Caco-2 (cell line): Measurements from ENCODE around the gene RALGAPB. TPM values are rescaled to one million over a fixed set of nuclear protein-coding genes. Genes with fewer than 3 reads are reported as not detected.
A peak's percentile ranks its signal among the peaks of the same experiment; 100 is the strongest.
"Not testable (repeated sequence)": the region's sequence is repeated elsewhere in the genome, so short reads cannot be mapped to it uniquely, and the experiment has no call there.

ENCODE experiments used
- BruUV-seq: library from RNA; stranded (reverse); fragments of 400-500 nt; replicated peaks from 2 replicates; lab custom pipeline; 2021; lab: Mats Ljungman, UMichigan
- CTCF ChIA-PET: fragments of 300-600 bp; sonication (Branson Sonifier 250); formaldehyde crosslinking; loops from one replicate; lab custom pipeline; 2022; ENCODE audit warnings: antibody characterized with exemption; lab: Charles Lee
- POLR2A ChIA-PET: fragments of 300-600 bp; sonication (Branson Sonifier 250); formaldehyde crosslinking; loops from one replicate; lab custom pipeline; 2022; ENCODE audit warnings: antibody characterized with exemption; lab: Charles Lee
- DNase-seq, 2 experiments: peaks; one replicate each; pipeline versions ENCODE4 v3.0.0 to v3.0.0-alpha.2; 2020 to 2022
- H3K27me3 ChIP-seq: replicated peaks from 2 replicates; pipeline ENCODE4 v1.6.0; 2011; ENCODE audit warnings: low read length; ENCODE audit not compliant: control insufficient read depth, insufficient read depth
- H3K36me3 ChIP-seq: 2 replicates; pipeline ENCODE4 v1.5.1; 2011; ENCODE audit warnings: low read length; ENCODE audit not compliant: control insufficient read depth, insufficient read depth
- H3K4me1 ChIP-seq: fragments of 250-450 bp; sonication (Bioruptor Pico); 2 replicates; pipeline ENCODE4 v1.5.1; 2020; ENCODE audit warnings: mild to moderate bottlenecking
- H3K4me3 ChIP-seq: 2 replicates; pipeline ENCODE4 v1.5.1; 2011; ENCODE audit warnings: low read depth, mild to moderate bottlenecking, control low read depth, low read length
- H3K9me3 ChIP-seq: fragments of 250-450 bp; sonication (Bioruptor Pico); 2 replicates; pipeline ENCODE4 v1.5.1; 2020; ENCODE audit warnings: mild to moderate bottlenecking, moderate library complexity
- H3K27ac Mint-ChIP-seq: one replicate; pipeline ENCODE4 v1.8.0; 2022; ENCODE audit warnings: mixed read lengths; ENCODE audit not compliant: unreplicated experiment
- H3K27me3 Mint-ChIP-seq: one replicate; pipeline ENCODE4 v1.8.0; 2022; ENCODE audit warnings: mixed read lengths; ENCODE audit not compliant: insufficient read depth, unreplicated experiment
- H3K36me3 Mint-ChIP-seq: one replicate; pipeline ENCODE4 v1.8.0; 2022; ENCODE audit warnings: mild to moderate bottlenecking, mixed read lengths; ENCODE audit not compliant: insufficient read depth, unreplicated experiment
- H3K4me1 Mint-ChIP-seq: one replicate; pipeline ENCODE4 v1.8.0; 2022; ENCODE audit warnings: low read depth, mixed read lengths; ENCODE audit not compliant: unreplicated experiment
- H3K4me3 Mint-ChIP-seq: one replicate; pipeline ENCODE4 v1.8.0; 2022; ENCODE audit warnings: mild to moderate bottlenecking, moderate library complexity, mixed read lengths; ENCODE audit not compliant: unreplicated experiment
- H3K9me3 Mint-ChIP-seq: one replicate; pipeline ENCODE4 v1.8.0; 2022; ENCODE audit warnings: mixed read lengths; ENCODE audit not compliant: unreplicated experiment
- CTCF ChIP-seq, 2 experiments: fragments of 200-600 bp in 1 of 2; IDR thresholded peaks; 1 replicate in 1 of 2; 2 replicates in 1 of 2; pipeline versions ENCODE4 v1.5.1 to v1.8.0; 2011 to 2022; ENCODE audit warnings: antibody characterized with exemption in 1 of 2, control low read depth in 1 of 2, inconsistent platforms in 1 of 2, low read depth in 1 of 2, low read length in 1 of 2, mild to moderate bottlenecking in 1 of 2, moderate library complexity in 1 of 2; ENCODE audit not compliant: insufficient read depth in 1 of 2, severe bottlenecking in 1 of 2, unreplicated experiment in 1 of 2
- intact Hi-C: fragments of 100-400 bp; cut with micrococcal nuclease; formaldehyde crosslinking; loops from one replicate; pipeline ENCODE4 v1.10.0; 2022; ENCODE audit not compliant: unreplicated experiment
- total RNA-seq: library from RNA; stranded (reverse); gene quantifications from 2 replicates; pipeline ENCODE4 v1.2.3, GENCODE V29; 2022

Gene RALGAPB
- total RNA-seq, 1 experiment from 2014 or later = 69.1 TPM

DNA sequence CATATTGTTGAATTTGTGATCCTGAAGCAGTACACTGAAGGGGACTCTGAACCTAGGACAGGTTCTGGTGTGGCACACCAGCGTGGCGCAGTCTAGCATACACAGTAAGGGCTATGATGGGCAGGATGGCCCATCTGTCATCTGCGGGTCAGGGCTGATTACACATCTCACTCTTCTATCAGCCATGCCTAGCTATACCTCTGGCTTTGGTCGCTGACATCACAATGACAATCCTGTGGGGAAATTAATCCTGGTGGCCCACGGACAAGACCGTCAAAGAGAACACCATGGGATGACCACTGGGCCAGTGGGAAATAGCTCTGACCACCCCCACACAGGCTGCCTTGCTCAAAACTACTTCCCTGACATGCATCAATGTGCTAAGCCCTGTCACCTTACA is 40.4 kb upstream of the RALGAPB start:
- H3K9me3 Mint-ChIP-seq = no peaks in the 10 kb centered on the region
- peaks cover 10% of the 10 kb centered on the region for H3K4me1 ChIP-seq
- no peaks in the 10 kb centered on the region for H3K27me3 Mint-ChIP-seq
- intact Hi-C loops = no loop called here
- peaks cover 84% of the 10 kb centered on the region for H3K36me3 Mint-ChIP-seq
- H3K36me3 ChIP-seq = peaks cover 33% of the 10 kb centered on the region
- no TSS peak for BruUV-seq
- H3K4me1 Mint-ChIP-seq = peaks cover 31% of the 10 kb centered on the region
- H3K27ac Mint-ChIP-seq = no peak overlapping the region
- no peaks in the 10 kb centered on the region for H3K9me3 ChIP-seq
- peak overlapping the region; percentile 94 for H3K4me3 Mint-ChIP-seq
- H3K4me3 ChIP-seq = no peak overlapping the region
- DNase-seq = no peak
- ChIA-PET POLR2A (interaction anchor here (0.8 to 3.7 kb wide), 2 partner anchors 41 kb away, joined by 4 to 104 read pairs; partner anchors contain the start of gene RALGAPB), CTCF (interaction anchor here (1.1 kb wide), 1 partner anchor 94 kb away, joined by 3 read pairs; no protein-coding TSS in a partner anchor)
- TF ChIP-seq CTCF (IDR thresholded peaks at IDR 0.05; ENCODE audit: insufficient read depth in 1 of 2, low read depth in 1 of 2, low read length in 1 of 2, severe bottlenecking in 1 of 2, unreplicated experiment in 1 of 2) = no peak
- no peaks in the 10 kb centered on the region for H3K27me3 ChIP-seq

- H3K9me3 Mint-ChIP-seq, H3K27me3 Mint-ChIP-seq, H3K9me3 ChIP-seq, H3K27ac Mint-ChIP-seq, BruUV-seq, H3K4me3 ChIP-seq, DNase-seq, intact Hi-C loops, H3K27me3 ChIP-seq: not testable (repeated sequence)
- Mint-ChIP-seq H3K4me1 (peaks cover 31% of the 10 kb centered on the region), H3K4me3 (peak overlapping the region; percentile 94), H3K36me3 (peaks cover 78% of the 10 kb centered on the region)
- POLR2A ChIA-PET = interaction anchor here (3.7 kb wide), 1 partner anchor 40 kb away, joined by 104 read pairs; the partner anchor contains the start of gene RALGAPB
- peaks cover 10% of the 10 kb centered on the region for H3K4me1 ChIP-seq
- CTCF ChIA-PET = interaction anchor here (1.1 kb wide), 1 partner anchor 94 kb away, joined by 3 read pairs; no protein-coding TSS in a partner anchor
- H3K36me3 ChIP-seq = peaks cover 31% of the 10 kb centered on the region
These were observed 39.8 kb upstream of the RALGAPB start for GRCh38 chr20:38432870-38433269.

GRCh38 chr20:38433304-38433972 is 39.2 kb upstream of the RALGAPB start:
- intact Hi-C loops = no loop called here
- H3K36me3 Mint-ChIP-seq = peaks cover 73% of the 10 kb centered on the region
- H3K36me3 ChIP-seq = peaks cover 31% of the 10 kb centered on the region
- no peak for DNase-seq
- peaks cover 10% of the 10 kb centered on the region for H3K4me1 ChIP-seq
- H3K9me3 Mint-ChIP-seq = no peaks in the 10 kb centered on the region
- H3K27me3 Mint-ChIP-seq = peaks cover 4% of the 10 kb centered on the region
- peak overlapping the region; percentile 94 for H3K4me3 Mint-ChIP-seq
- H3K27ac Mint-ChIP-seq = peak overlapping the region; percentile 95
- no peaks in the 10 kb centered on the region for H3K27me3 ChIP-seq
- CTCF ChIA-PET = interaction anchor here (0.6 to 2.7 kb wide), 4 partner anchors 14 to 95 kb away, joined by 3 to 91 read pairs (median 36); partner anchors contain the start of gene RALGAPB
- no peak for TF ChIP-seq CTCF (IDR thresholded peaks at IDR 0.05; ENCODE audit: insufficient read depth in 1 of 2, low read depth in 1 of 2, low read length in 1 of 2, severe bottlenecking in 1 of 2, unreplicated experiment in 1 of 2)
- BruUV-seq = no TSS peak
- peaks cover 30% of the 10 kb centered on the region for H3K4me1 Mint-ChIP-seq
- no peaks in the 10 kb centered on the region for H3K9me3 ChIP-seq
- POLR2A ChIA-PET = interaction anchor here (0.5 to 3.7 kb wide), 4 partner anchors 14 to 73 kb away, joined by 3 to 104 read pairs (median 52); partner anchors contain the start of gene RALGAPB
- peak overlapping the region; percentile 73 for H3K4me3 ChIP-seq
